NCI-H2107 treated with DMSO at 0.1 percent for 48 hours (cell line): ENCODE measurements around the gene ADD2.

ENCODE experiments used
- DNase-seq: peaks from one replicate; lab custom pipeline; 2025; ENCODE audit not compliant: unreplicated experiment; lab: John Stamatoyannopoulos, UW

ADD2 gene

GRCh38 chr2:70707706-70708105 is 60.3 kb downstream of the ADD2 start:
- DNase-seq: no peak

- DNase-seq: no peak
Measured at GRCh38 chr2:70706026-70706795, 61.8 kb downstream of the ADD2 start.

- DNase-seq: no peak
Measured at GRCh38 chr2:70705160-70705850, 62.7 kb downstream of the ADD2 start.

- DNase-seq: no peak
Measured at GRCh38 chr2:70703900-70704549, 64.0 kb downstream of the ADD2 start.

- no peak for DNase-seq
Measured at GRCh38 chr2:70702711-70703395, 65.1 kb downstream of the ADD2 start.

- DNase-seq: no peak
Measured at GRCh38 chr2:70698847-70699246, 69.2 kb downstream of the ADD2 start.

- DNase-seq: no peak
Measured at GRCh38 chr2:70697603-70698383, 70.2 kb downstream of the ADD2 start.

- DNase-seq: no peak
Measured at GRCh38 chr2:70696142-70696541, 71.9 kb downstream of the ADD2 start.

GRCh38 chr2:70692256-70692655 is 75.7 kb downstream of the ADD2 start:
- no peak for DNase-seq

GRCh38 chr2:70691497-70692140 is 76.4 kb downstream of the ADD2 start:
- DNase-seq: no peak

- no peak for DNase-seq
Measured at GRCh38 chr2:70690846-70691245, 77.2 kb downstream of the ADD2 start.

GRCh38 chr2:70688427-70688826 is 79.6 kb downstream of the ADD2 start:
- no peak for DNase-seq

- no peak for DNase-seq
Measured at GRCh38 chr2:70687461-70687795, 80.6 kb downstream of the ADD2 start.

- no peak for DNase-seq
Measured at GRCh38 chr2:70686577-70687460, 81.2 kb downstream of the ADD2 start.

- DNase-seq: no peak
Measured at GRCh38 chr2:70685771-70686171, 82.2 kb downstream of the ADD2 start.

- no peak for DNase-seq
Measured at GRCh38 chr2:70684846-70685622, 83.0 kb downstream of the ADD2 start.

GRCh38 chr2:70683455-70683854 is 84.5 kb downstream of the ADD2 start:
- no peak for DNase-seq

- no peak for DNase-seq
Measured at GRCh38 chr2:70680735-70681134, 87.3 kb downstream of the ADD2 start.

- DNase-seq: no peak
Measured at GRCh38 chr2:70679259-70679658, 88.7 kb downstream of the ADD2 start.
